PFSK-1 (cell line): ENCODE data around the gene CELF4.

Experiments used
- FOXP2 ChIP-seq: optimal IDR thresholded peaks from 2 replicates; pipeline ENCODE3; 2011; ENCODE audit warnings: borderline replicate concordance, control low read depth, inconsistent platforms; ENCODE audit not compliant: insufficient read depth; ENCODE audit errors: extremely low read length, extremely low read depth
- POLR2AphosphoS5 ChIP-seq: IDR thresholded peaks from 2 replicates; pipeline ENCODE4 v1.6.1; 2012; ENCODE audit warnings: low read depth, mild to moderate bottlenecking, control low read depth, low read length, moderate library complexity
- SIN3A ChIP-seq: IDR thresholded peaks from 2 replicates; pipeline ENCODE4 v1.6.1; 2012; ENCODE audit warnings: mild to moderate bottlenecking, low read length, moderate library complexity, borderline replicate concordance; ENCODE audit not compliant: insufficient read depth
- TAF1 ChIP-seq: IDR thresholded peaks from 2 replicates; pipeline ENCODE4 v1.6.1; 2012; ENCODE audit warnings: low read length, control low read depth, borderline replicate concordance; ENCODE audit not compliant: insufficient read depth
- TF ChIP-seq, protein P1 (sequence below), 2 experiments: IDR thresholded peaks; 2 replicates each; pipeline versions ENCODE4 v1.6.1 to v1.8.0; 2011 to 2012; ENCODE audit warnings: low read depth in 2 of 2, low read length in 2 of 2, control low read depth in 1 of 2, inconsistent platforms in 1 of 2, mild to moderate bottlenecking in 1 of 2, moderate library complexity in 1 of 2; ENCODE audit not compliant: insufficient read depth in 1 of 2

The CELF4 gene

DNA sequence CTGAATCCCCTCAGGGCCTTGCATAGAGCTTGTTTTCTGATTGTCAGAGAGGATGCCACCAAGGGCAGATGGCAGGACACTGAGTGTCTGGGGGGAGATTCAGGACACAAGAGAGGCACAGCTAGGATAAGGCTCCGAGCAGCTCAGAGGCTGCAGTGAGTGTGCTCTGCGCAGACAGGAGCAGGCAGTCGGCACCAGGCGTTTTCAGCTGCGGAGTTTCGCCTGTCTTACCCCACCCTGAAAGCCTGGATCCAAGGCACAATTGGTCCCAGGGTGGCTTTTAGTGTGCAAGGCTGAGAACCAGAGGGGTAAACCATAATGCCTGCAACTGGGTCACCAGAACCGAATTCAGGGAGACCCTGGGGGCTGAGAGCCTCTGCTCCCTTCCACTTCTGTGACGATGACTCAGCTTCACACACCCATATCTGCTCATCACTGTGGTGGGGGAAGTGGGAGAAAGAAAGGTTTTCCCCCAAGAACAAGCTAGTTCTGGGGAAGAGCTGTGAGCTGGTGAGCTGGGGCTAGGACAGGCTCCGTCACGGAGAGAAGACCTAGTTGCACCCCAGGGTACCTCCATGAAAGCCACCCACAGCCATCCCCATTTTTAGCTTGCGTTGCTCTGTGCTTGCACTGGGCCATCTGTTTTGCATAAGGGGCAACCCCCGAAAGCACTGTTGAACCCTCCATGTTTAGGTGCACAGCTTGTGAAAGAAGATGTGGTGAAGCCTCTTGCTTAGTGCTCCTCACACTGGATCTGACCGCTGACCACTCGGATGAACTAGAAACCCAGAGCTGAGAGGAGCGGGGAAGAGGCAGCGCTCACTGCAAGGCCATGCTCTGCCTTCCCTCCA lies 173.7 kb downstream of the CELF4 start:
- TF ChIP-seq, protein P1, sequence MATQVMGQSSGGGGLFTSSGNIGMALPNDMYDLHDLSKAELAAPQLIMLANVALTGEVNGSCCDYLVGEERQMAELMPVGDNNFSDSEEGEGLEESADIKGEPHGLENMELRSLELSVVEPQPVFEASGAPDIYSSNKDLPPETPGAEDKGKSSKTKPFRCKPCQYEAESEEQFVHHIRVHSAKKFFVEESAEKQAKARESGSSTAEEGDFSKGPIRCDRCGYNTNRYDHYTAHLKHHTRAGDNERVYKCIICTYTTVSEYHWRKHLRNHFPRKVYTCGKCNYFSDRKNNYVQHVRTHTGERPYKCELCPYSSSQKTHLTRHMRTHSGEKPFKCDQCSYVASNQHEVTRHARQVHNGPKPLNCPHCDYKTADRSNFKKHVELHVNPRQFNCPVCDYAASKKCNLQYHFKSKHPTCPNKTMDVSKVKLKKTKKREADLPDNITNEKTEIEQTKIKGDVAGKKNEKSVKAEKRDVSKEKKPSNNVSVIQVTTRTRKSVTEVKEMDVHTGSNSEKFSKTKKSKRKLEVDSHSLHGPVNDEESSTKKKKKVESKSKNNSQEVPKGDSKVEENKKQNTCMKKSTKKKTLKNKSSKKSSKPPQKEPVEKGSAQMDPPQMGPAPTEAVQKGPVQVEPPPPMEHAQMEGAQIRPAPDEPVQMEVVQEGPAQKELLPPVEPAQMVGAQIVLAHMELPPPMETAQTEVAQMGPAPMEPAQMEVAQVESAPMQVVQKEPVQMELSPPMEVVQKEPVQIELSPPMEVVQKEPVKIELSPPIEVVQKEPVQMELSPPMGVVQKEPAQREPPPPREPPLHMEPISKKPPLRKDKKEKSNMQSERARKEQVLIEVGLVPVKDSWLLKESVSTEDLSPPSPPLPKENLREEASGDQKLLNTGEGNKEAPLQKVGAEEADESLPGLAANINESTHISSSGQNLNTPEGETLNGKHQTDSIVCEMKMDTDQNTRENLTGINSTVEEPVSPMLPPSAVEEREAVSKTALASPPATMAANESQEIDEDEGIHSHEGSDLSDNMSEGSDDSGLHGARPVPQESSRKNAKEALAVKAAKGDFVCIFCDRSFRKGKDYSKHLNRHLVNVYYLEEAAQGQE (IDR thresholded peaks at IDR 0.05; ENCODE audit: insufficient read depth in 1 of 2, low read depth in 2 of 2, low read length in 2 of 2), result no peak

- TF ChIP-seq, protein P1 (IDR thresholded peaks at IDR 0.05; ENCODE audit: insufficient read depth in 1 of 2, low read depth in 2 of 2, low read length in 2 of 2), result no peak
- TF ChIP-seq FOXP2, result no peak
- TF ChIP-seq TAF1, result no peak
- TF ChIP-seq POLR2AphosphoS5, result no peak
- TF ChIP-seq SIN3A, result no peak
These were observed 174.4 kb downstream of the CELF4 start for GRCh38 chr18:37391156-37391555.

- TF ChIP-seq SIN3A, result no peak
- no peak for TF ChIP-seq FOXP2
- no peak for TF ChIP-seq POLR2AphosphoS5
- TF ChIP-seq, protein P1 (IDR thresholded peaks at IDR 0.05; ENCODE audit: insufficient read depth in 1 of 2, low read depth in 2 of 2, low read length in 2 of 2), result no peak
- no peak for TF ChIP-seq TAF1
These were observed 174.9 kb downstream of the CELF4 start for GRCh38 chr18:37390687-37391086.

DNA sequence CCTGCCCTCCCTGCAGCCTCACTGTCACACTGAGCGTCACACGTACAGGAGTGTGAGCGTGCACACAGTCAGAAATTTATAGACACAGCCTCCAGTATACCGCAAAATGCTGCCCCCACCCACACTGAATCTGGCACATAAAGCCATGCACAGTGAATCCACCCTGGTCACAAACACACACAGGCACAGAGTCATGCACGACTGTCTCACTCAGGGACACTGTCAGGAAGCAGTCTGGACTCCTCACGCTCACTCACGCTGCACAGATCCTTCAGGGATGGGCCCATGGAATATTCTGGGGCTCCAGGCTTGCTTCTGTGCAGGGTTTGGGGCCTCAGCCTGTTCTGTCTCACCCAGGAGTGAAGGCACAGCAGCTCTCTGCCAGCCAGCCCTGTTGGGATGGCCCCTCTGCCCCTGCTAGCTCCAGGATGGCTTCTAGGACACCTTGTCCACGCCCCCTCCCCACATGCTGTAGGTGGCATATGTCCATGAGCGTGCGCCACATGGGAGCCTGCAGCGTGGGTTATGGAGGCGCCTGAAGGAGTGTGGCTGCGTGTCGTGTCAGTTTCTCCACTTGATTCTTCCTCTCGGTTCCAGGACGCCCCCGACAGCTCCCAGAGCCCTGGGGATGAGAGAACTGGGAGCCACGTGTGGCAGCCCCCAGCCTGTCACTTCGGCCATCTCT lies 175.8 kb downstream of the CELF4 start:
- TF ChIP-seq FOXP2 (no peak), TAF1 (no peak), POLR2AphosphoS5 (no peak), SIN3A (no peak)
- TF ChIP-seq, protein P1 (IDR thresholded peaks at IDR 0.05; ENCODE audit: insufficient read depth in 1 of 2, low read depth in 2 of 2, low read length in 2 of 2), result no peak

DNA sequence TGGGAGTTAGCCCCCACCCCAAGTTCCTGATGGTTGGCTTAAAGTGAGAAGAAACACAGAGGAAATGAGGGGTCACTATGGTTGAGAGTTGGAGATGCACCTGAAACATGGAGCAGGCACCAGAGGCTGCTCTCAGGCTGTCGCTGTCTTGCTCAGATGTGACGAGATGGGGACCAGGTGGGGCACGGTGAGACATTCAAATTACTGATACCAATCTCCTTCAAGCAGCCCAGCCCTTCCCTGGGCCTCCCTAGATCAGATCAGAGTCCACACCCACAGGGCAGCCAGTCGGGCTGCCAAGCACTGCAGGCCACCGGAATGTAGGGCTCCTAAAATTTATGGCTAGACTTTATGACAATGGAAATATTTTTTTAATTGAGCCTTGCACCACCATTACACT lies 176.6 kb downstream of the CELF4 start:
- TF ChIP-seq POLR2AphosphoS5, result no peak
- TF ChIP-seq, protein P1 (IDR thresholded peaks at IDR 0.05; ENCODE audit: insufficient read depth in 1 of 2, low read depth in 2 of 2, low read length in 2 of 2), result no peak
- TF ChIP-seq FOXP2, result no peak
- TF ChIP-seq TAF1, result no peak
- TF ChIP-seq SIN3A, result no peak
